HUES48 (cell line): ENCODE results near the gene RIC8B.
"Not testable (repeated sequence)": the region's sequence is repeated elsewhere in the genome, so short reads cannot be mapped to it uniquely, and the experiment has no call there.

Experiments
- H3K27ac ChIP-seq: one replicate; pipeline ENCODE4 v1.7.0; 2013; ENCODE audit warnings: low read depth, low read length, inconsistent platforms
- H3K27me3 ChIP-seq: 2 replicates; pipeline ENCODE4 v1.6.1; 2013; ENCODE audit warnings: mild to moderate bottlenecking, low read length; ENCODE audit not compliant: control insufficient read depth, insufficient read depth
- H3K36me3 ChIP-seq: 2 replicates; pipeline ENCODE4 v1.6.1; 2013; ENCODE audit warnings: low read length; ENCODE audit not compliant: control insufficient read depth, insufficient read depth
- H3K4me1 ChIP-seq: 2 replicates; pipeline ENCODE4 v1.6.1; 2013; ENCODE audit warnings: mild to moderate bottlenecking, low read length; ENCODE audit not compliant: control insufficient read depth, insufficient read depth
- H3K4me3 ChIP-seq: 2 replicates; pipeline ENCODE4 v1.5.1; 2013; ENCODE audit warnings: mild to moderate bottlenecking, low read depth, low read length
- H3K9ac ChIP-seq: 2 replicates; pipeline ENCODE4 v1.6.1; 2013; ENCODE audit warnings: mild to moderate bottlenecking, low read depth, low read length, moderate library complexity
- H3K9me3 ChIP-seq: 2 replicates; pipeline ENCODE4 v1.6.1; 2013; ENCODE audit warnings: low read length; ENCODE audit not compliant: control insufficient read depth, insufficient read depth

RIC8B gene

GRCh38 chr12:106774005-106774807 is at the start of gene RIC8B:
RIC8B (plus strand) TSS chr12:106774682; CDS start chr12:106774746, 64 bp downstream.
- H3K9ac ChIP-seq = peak within 1 kb of the TSS; percentile 85
- H3K9me3 ChIP-seq = no peaks in the 10 kb centered on the region
- H3K4me3 ChIP-seq = peak within 1 kb of the TSS; percentile 85
- H3K4me1 ChIP-seq = peaks cover 44% of the 10 kb centered on the region
- no peaks in the 10 kb centered on the region for H3K27me3 ChIP-seq
- H3K27ac ChIP-seq = peak within 1 kb of the TSS; percentile 97
- H3K36me3 ChIP-seq = 0 out of 2 replicates have a peak, but pooled peaks cover 8% of the 10 kb centered on the region

- H3K4me3 ChIP-seq = no peak overlapping the region
- H3K9ac ChIP-seq = no peak overlapping the region
- no peak overlapping the region for H3K27ac ChIP-seq
- H3K4me1 ChIP-seq = peaks cover 16% of the 10 kb centered on the region
- no peaks in the 10 kb centered on the region; the same call in 1 of the 2 replicates for H3K27me3 ChIP-seq
- 0 out of 2 replicates have a peak, but pooled peaks cover 2% of the 10 kb centered on the region for H3K9me3 ChIP-seq
- H3K36me3 ChIP-seq = no peaks in the 10 kb centered on the region
These were observed 49.5 kb upstream of the RIC8B start for GRCh38 chr12:106724934-106725333.

GRCh38 chr12:106726603-106727202 is 47.8 kb upstream of the RIC8B start:
- not testable (repeated sequence) for H3K4me3 ChIP-seq, H3K9me3 ChIP-seq, H3K27ac ChIP-seq, H3K9ac ChIP-seq, H3K36me3 ChIP-seq, H3K27me3 ChIP-seq
- H3K4me1 ChIP-seq = peaks cover 16% of the 10 kb centered on the region

- H3K9ac ChIP-seq = no peak overlapping the region
- no peak overlapping the region for H3K27ac ChIP-seq
- no peaks in the 10 kb centered on the region for H3K36me3 ChIP-seq
- no peak overlapping the region for H3K4me3 ChIP-seq
- 0 out of 2 replicates have a peak, but pooled peaks cover 2% of the 10 kb centered on the region for H3K9me3 ChIP-seq
- no peaks in the 10 kb centered on the region for H3K4me1 ChIP-seq
- H3K27me3 ChIP-seq = no peaks in the 10 kb centered on the region
These were observed 44.9 kb upstream of the RIC8B start for GRCh38 chr12:106729611-106730010.

GRCh38 chr12:106732890-106733289 is 41.6 kb upstream of the RIC8B start:
- Histone ChIP-seq H3K4me3 (no peak overlapping the region), H3K36me3 (no peaks in the 10 kb centered on the region), H3K27ac (no peak overlapping the region), H3K4me1 (0 out of 2 replicates have a peak, but pooled peaks cover 5% of the 10 kb centered on the region), H3K9me3 (no peaks in the 10 kb centered on the region), H3K27me3 (no peaks in the 10 kb centered on the region), H3K9ac (no peak overlapping the region)

GRCh38 chr12:106733660-106734059 is 40.8 kb upstream of the RIC8B start:
- Histone ChIP-seq H3K9me3 (no peaks in the 10 kb centered on the region), H3K4me1 (0 out of 2 replicates have a peak, but pooled peaks cover 5% of the 10 kb centered on the region), H3K27ac (no peak overlapping the region), H3K27me3 (no peaks in the 10 kb centered on the region), H3K36me3 (no peaks in the 10 kb centered on the region), H3K4me3 (no peak overlapping the region), H3K9ac (no peak overlapping the region)

GRCh38 chr12:106736051-106736957 is 38.2 kb upstream of the RIC8B start:
- Histone ChIP-seq H3K9me3 (no peaks in the 10 kb centered on the region), H3K36me3 (no peaks in the 10 kb centered on the region), H3K27me3 (no peaks in the 10 kb centered on the region), H3K27ac (no peak overlapping the region), H3K4me3 (no peak overlapping the region), H3K4me1 (peaks cover 22% of the 10 kb centered on the region), H3K9ac (no peak overlapping the region)

GRCh38 chr12:106739318-106739717 is 35.2 kb upstream of the RIC8B start:
- no peaks in the 10 kb centered on the region for H3K27me3 ChIP-seq
- no peak overlapping the region for H3K9ac ChIP-seq
- no peaks in the 10 kb centered on the region for H3K9me3 ChIP-seq
- peaks cover 44% of the 10 kb centered on the region for H3K4me1 ChIP-seq
- H3K27ac ChIP-seq = no peak overlapping the region
- H3K36me3 ChIP-seq = no peaks in the 10 kb centered on the region
- H3K4me3 ChIP-seq = no peak overlapping the region

GRCh38 chr12:106739815-106740530 is 34.5 kb upstream of the RIC8B start:
- Histone ChIP-seq H3K9ac (no peak overlapping the region), H3K9me3 (no peaks in the 10 kb centered on the region), H3K4me1 (peaks cover 44% of the 10 kb centered on the region), H3K27ac (no peak overlapping the region), H3K4me3 (no peak overlapping the region), H3K36me3 (no peaks in the 10 kb centered on the region), H3K27me3 (no peaks in the 10 kb centered on the region)

- Histone ChIP-seq H3K9ac (no peak overlapping the region), H3K27ac (no peak overlapping the region), H3K36me3 (no peaks in the 10 kb centered on the region), H3K4me3 (no peak overlapping the region), H3K27me3 (no peaks in the 10 kb centered on the region), H3K9me3 (no peaks in the 10 kb centered on the region), H3K4me1 (peaks cover 44% of the 10 kb centered on the region)
These were observed 33.7 kb upstream of the RIC8B start for GRCh38 chr12:106740818-106741217.
